Hepatocyte (in vitro differentiated cells): ENCODE results near the gene IFT27.

Source experiments
- CTCF ChIP-seq: fragments of 200-600 bp; sonication (generic); IDR thresholded peaks from 2 replicates; pipeline ENCODE4 v1.5.1; 2016; ENCODE audit warnings: antibody characterized with exemption, mild to moderate bottlenecking; ENCODE audit not compliant: poor library complexity
- EZH2phosphoT487 ChIP-seq: fragments of 200-600 bp; sonication (generic); IDR thresholded peaks from one replicate; pipeline ENCODE4 v1.6.1; 2018; ENCODE audit warnings: antibody characterized with exemption, mild to moderate bottlenecking, low read depth, moderate library complexity; ENCODE audit not compliant: unreplicated experiment, severe bottlenecking

GRCh38 chr22:36769541-36770512 is 6.1 kb downstream of the IFT27 start:
- no peak for TF ChIP-seq CTCF
- TF ChIP-seq EZH2phosphoT487, result no peak
